ENCODE measurements around the gene TNFAIP1. TPM values are rescaled to one million over a fixed set of nuclear protein-coding genes. Genes with fewer than 3 reads are reported as not detected.

Gene TNFAIP1
- total RNA-seq, 4 donors from 2014 or later: 25.6 to 137 (median 49.4) TPM

- H3K27me3 ChIP-seq: no peaks in the 10 kb centered on the region
- TF ChIP-seq CTCF (IDR thresholded peaks at IDR 0.05): peak; percentile 20 to 36 (median 25)
- no peak for TF ChIP-seq POLR2AphosphoS5 (IDR thresholded peaks at IDR 0.05)
- H3K4me3 ChIP-seq: peak overlapping the region in 1 of 4 donors; percentile 20
- 44% methylated on average over 42 of the region's 72 CpGs; no CpG with 5 or more reads in 1 of the 2 donors for WGBS, 2 donors (ENCODE audit: low coverage in 1 of 2)
- DNase-seq: peak; percentile 47
- no peak overlapping the region for H3K27ac ChIP-seq
- in situ Hi-C loops (cut with MboI; ENCODE audit: low pct_ligation_motif_present in 1 of 4, low pct_unique_long_range_greater_than_20kb in 1 of 4, low sequenced_read_pairs in 3 of 4): no loop called here
- H3K4me1 ChIP-seq: peaks cover 0 to 19% (median 8%) of the 10 kb centered on the region in 4 donors
- no peaks in the 10 kb centered on the region for H3K36me3 ChIP-seq
- intact Hi-C loops (cut with DNase I; ENCODE audit: low total_unique reads): loop anchor here (5.0 kb wide), 1 partner anchor 161 kb away; no protein-coding TSS in a partner anchor
- H3K9me3 ChIP-seq: no peaks in the 10 kb centered on the region
These were observed 45.7 kb downstream of the TNFAIP1 start for GRCh38 chr17:28381141-28381825.

GRCh38 chr17:28384281-28385036 lies 48.9 kb downstream of the TNFAIP1 start:
- H3K27ac ChIP-seq: peak overlapping the region; percentile 63 to 74 (median 70)
- peak overlapping the region; percentile 10 to 53 (median 41) for H3K4me3 ChIP-seq
- H3K9me3 ChIP-seq: no peaks in the 10 kb centered on the region
- WGBS, 2 donors (ENCODE audit: low coverage in 1 of 2): 14 to 43% methylated on average over 11 to 44 of the region's 56 CpGs
- H3K4me1 ChIP-seq: peaks cover 0 to 19% (median 8%) of the 10 kb centered on the region in 4 donors
- H3K36me3 ChIP-seq: peaks cover 0 to 11% (median 4%) of the 10 kb centered on the region in 4 donors
- H3K27me3 ChIP-seq: no peaks in the 10 kb centered on the region
- DNase-seq: peak; percentile 84
- in situ Hi-C loops (cut with MboI; ENCODE audit: low pct_ligation_motif_present in 1 of 4, low pct_unique_long_range_greater_than_20kb in 1 of 4, low sequenced_read_pairs in 3 of 4): no loop called here
- peak in 1 of 5 experiments; percentile 3 for TF ChIP-seq CTCF (IDR thresholded peaks at IDR 0.05)
- TF ChIP-seq POLR2A (IDR thresholded peaks at IDR 0.05): peak; percentile 73
- peak in 2 of 3 donors; percentile 79 to 85 for TF ChIP-seq POLR2AphosphoS5 (IDR thresholded peaks at IDR 0.05)
- TF ChIP-seq EP300 (IDR thresholded peaks at IDR 0.05; ENCODE audit: low read depth): no peak
- intact Hi-C loops (cut with DNase I; ENCODE audit: low total_unique reads): loop anchor here (5.0 kb wide), 2 partner anchors 158 to 1868 kb away; no protein-coding TSS in a partner anchor

- Histone ChIP-seq H3K4me3 (peak overlapping the region; percentile 10 to 53 (median 41)), H3K27me3 (no peaks in the 10 kb centered on the region), H3K36me3 (peaks cover 0 to 15% (median 6%) of the 10 kb centered on the region in 4 donors), H3K9me3 (no peaks in the 10 kb centered on the region), H3K27ac (peak overlapping the region; percentile 63 to 74 (median 70)), H3K4me1 (peaks cover 0 to 19% (median 8%) of the 10 kb centered on the region in 4 donors)
- DNase-seq: peak; percentile 42
- intact Hi-C loops (cut with DNase I; ENCODE audit: low total_unique reads): loop anchor here (5.0 kb wide), 1 partner anchor 1867 kb away; no protein-coding TSS in a partner anchor
- TF ChIP-seq POLR2A (IDR thresholded peaks at IDR 0.05) (no peak), CTCF (IDR thresholded peaks at IDR 0.05) (no peak), EP300 (IDR thresholded peaks at IDR 0.05; ENCODE audit: low read depth) (no peak), POLR2AphosphoS5 (IDR thresholded peaks at IDR 0.05) (peak in 1 of 3 donors; percentile 41)
- in situ Hi-C loops (cut with MboI; ENCODE audit: low pct_ligation_motif_present in 1 of 4, low pct_unique_long_range_greater_than_20kb in 1 of 4, low sequenced_read_pairs in 3 of 4): no loop called here
- WGBS, 2 donors (ENCODE audit: low coverage in 1 of 2): 33% methylated on average over 15 of the region's 29 CpGs; no CpG with 5 or more reads in 1 of the 2 donors
These were observed 49.5 kb downstream of the TNFAIP1 start for GRCh38 chr17:28385037-28385400.

GRCh38 chr17:28385406-28385805 lies 49.8 kb downstream of the TNFAIP1 start:
- in situ Hi-C loops (cut with MboI; ENCODE audit: low pct_ligation_motif_present in 1 of 4, low pct_unique_long_range_greater_than_20kb in 1 of 4, low sequenced_read_pairs in 3 of 4) (no loop called here), intact Hi-C loops (cut with DNase I; ENCODE audit: low total_unique reads) (loop anchor here (5.0 kb wide), 1 partner anchor 1867 kb away; no protein-coding TSS in a partner anchor)
- Histone ChIP-seq H3K4me1 (peaks cover 0 to 19% (median 8%) of the 10 kb centered on the region in 4 donors), H3K27ac (peak overlapping the region; percentile 63 to 74 (median 70)), H3K27me3 (no peaks in the 10 kb centered on the region), H3K9me3 (no peaks in the 10 kb centered on the region), H3K36me3 (peaks cover 0 to 18% (median 6%) of the 10 kb centered on the region in 4 donors), H3K4me3 (peak overlapping the region in 3 of 4 donors; percentile 35 to 53 (median 47))
- WGBS, 2 donors (ENCODE audit: low coverage in 1 of 2): 65% methylated on average over 8 of the region's 8 CpGs; no CpG with 5 or more reads in 1 of the 2 donors
- TF ChIP-seq EP300 (IDR thresholded peaks at IDR 0.05; ENCODE audit: low read depth) (no peak), POLR2A (IDR thresholded peaks at IDR 0.05) (no peak), CTCF (IDR thresholded peaks at IDR 0.05) (no peak), POLR2AphosphoS5 (IDR thresholded peaks at IDR 0.05) (no peak)
- DNase-seq: no peak
